GM18520 (cell line): ENCODE results near the gene TNNT3.
"Not testable (repeated sequence)": the region's sequence is repeated elsewhere in the genome, so short reads cannot be mapped to it uniquely, and the experiment has no call there.

ENCODE experiments used
- ATAC-seq: cut with Tn5 transposase; IDR thresholded peaks from one replicate; pipeline ENCODE4 v1.9.1; 2021; ENCODE audit not compliant: unreplicated experiment

The TNNT3 gene

GRCh38 chr11:1932681-1933080 is 13.2 kb downstream of the TNNT3 start:
- ATAC-seq: no peak

- no peak for ATAC-seq
Observed at GRCh38 chr11:1933416-1934334, 14.2 kb downstream of the TNNT3 start.

DNA sequence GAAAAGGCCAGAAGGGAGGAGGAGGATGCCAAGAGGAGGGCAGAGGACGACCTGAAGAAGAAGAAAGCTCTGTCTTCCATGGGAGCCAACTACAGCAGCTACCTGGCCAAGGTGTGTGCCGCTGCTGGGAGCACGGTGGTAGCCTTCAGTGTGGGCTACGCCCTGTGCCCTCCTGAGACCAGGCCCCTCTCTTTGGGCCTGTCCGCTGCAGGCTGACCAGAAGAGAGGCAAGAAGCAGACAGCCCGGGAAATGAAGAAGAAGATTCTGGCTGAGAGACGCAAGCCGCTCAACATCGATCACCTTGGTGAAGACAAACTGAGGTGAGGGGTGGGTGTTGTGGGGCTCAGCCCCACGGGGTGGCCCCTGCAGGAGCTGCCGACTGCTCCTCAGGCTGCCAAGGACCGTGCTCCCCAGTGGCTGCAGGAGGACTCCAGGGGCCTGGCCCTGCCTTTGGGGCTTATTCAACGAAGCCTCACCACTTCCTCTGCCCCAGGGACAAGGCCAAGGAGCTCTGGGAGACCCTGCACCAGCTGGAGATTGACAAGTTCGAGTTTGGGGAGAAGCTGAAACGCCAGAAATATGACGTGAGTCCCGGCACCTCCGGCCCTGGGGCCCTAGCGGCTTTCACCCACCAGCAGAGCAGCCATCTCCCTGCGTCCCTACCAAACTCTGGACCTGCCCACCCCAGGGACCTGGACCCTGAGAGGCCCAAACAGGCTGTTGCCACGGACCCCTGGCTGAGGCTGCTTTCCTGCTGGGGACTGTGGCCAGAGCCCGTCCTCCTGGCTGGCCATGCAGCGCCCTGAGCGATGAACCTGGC is 15.0 kb downstream of the TNNT3 start:
- ATAC-seq: no peak

DNA sequence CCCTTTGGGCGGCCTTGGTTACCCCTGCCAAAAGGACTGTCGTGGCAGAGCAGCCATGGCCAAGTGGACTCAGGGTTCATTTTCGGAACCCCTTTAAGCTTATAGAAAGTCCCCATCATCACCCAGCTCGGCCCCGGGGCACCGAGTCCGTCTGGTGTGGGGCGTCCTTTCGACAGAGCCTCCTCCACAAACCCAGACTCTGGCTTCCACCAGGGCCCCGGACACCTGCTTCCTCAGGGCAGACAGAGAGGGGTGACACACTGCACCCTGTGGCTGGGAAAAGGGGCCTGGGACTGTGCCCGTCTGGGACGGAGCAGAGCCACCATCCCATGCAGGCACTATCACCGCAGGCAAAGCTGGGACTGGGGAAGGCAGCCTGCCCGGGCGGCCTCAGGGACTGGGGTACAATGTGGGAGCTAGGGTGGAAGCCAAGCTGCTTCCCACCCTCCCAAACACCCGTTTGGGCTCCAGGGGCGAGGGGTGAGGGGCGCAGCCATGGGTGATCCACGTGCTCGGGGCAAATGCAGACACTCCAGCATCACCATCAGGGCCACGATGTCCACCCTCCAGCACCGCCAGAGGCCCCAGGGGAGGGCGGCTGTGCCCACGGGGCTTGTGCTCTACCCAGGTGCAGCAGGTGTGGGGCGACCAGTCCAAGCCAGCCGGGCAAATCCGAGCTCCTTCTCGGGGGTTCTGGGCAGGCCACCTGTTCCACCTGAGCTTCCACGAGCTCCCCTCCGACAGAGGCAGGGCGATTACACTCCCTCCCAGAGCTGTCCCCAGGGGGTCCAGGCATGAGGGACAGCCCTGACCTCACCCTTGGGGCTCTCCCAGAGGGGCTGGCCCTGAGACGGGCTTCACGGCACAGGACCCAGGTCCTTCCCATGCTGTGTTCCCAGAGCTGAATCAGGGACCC is 15.9 kb downstream of the TNNT3 start:
- no peak for ATAC-seq

- no peak for ATAC-seq
Observed at GRCh38 chr11:1936072-1936780, 16.7 kb downstream of the TNNT3 start.

GRCh38 chr11:1936781-1937615 is 17.5 kb downstream of the TNNT3 start:
- ATAC-seq: no peak

DNA sequence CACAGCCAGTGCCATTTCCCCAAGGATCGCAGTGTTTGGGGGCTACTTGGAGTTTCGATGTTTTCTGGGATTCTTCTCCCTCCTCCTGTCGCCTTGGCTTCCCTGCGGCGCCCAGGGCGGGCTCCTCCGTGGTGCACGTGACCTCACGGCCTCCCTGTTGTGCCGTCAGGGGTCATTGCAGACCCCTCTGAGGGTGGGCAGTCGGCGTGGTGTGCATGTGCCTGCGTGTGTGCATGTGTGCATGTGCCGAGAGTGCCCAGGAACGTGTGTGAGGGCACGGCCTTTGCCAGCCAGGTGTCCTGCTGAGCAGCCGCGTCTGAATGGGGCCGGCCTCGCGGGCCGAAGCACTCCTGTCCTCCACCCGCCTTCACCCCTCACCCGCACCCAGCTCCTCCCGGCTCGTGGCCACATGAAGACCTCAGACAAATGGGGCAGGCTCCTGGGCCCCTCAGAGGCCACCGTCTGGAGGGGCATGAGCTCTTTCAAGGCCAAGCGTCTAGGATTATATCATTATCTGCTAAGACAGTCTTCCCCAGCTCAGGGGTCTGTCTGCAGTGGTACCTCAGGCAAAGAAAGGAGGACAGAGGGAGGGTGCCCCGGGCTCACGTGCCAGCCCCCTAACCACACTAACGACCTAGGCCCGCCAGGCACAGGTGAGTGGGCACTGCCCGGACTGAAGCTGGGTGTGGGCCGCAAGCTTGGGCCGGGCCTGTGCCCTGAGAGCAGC is 18.3 kb downstream of the TNNT3 start:
- ATAC-seq: no peak

GRCh38 chr11:1938343-1939005 is 19.0 kb downstream of the TNNT3 start:
- no peak for ATAC-seq

DNA sequence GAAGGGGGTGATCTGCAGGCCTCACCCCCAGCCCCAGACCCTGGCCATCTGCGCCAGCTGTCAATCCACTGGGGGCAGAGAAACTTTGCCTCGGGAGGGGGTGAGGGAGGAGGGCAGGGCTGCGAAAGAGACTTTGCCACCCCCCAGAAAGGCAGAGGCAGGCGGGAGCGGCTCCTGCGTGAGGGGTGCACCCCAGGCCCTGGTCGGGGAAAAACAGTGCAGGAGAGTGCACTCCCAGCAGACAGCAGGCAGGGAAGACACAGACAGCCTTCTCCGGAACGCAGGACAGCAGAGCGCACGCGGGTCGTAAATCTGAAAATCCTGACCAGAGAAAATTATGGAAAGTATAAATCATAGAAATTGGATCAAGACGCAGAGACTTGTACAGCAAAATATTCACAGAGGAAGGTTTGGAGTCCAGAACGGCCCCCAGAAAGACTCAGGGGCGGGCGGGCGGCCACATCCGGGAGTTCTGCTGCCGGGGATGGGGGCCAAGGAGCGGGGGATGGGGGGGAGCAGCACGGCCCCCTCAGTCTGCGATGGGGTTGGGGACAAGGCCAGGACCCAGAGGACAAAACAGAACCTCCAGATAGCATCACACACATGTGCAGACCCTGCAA is 19.6 kb downstream of the TNNT3 start:
- no peak for ATAC-seq

GRCh38 chr11:1939788-1940187 is 20.3 kb downstream of the TNNT3 start:
- not testable (repeated sequence) for ATAC-seq

DNA sequence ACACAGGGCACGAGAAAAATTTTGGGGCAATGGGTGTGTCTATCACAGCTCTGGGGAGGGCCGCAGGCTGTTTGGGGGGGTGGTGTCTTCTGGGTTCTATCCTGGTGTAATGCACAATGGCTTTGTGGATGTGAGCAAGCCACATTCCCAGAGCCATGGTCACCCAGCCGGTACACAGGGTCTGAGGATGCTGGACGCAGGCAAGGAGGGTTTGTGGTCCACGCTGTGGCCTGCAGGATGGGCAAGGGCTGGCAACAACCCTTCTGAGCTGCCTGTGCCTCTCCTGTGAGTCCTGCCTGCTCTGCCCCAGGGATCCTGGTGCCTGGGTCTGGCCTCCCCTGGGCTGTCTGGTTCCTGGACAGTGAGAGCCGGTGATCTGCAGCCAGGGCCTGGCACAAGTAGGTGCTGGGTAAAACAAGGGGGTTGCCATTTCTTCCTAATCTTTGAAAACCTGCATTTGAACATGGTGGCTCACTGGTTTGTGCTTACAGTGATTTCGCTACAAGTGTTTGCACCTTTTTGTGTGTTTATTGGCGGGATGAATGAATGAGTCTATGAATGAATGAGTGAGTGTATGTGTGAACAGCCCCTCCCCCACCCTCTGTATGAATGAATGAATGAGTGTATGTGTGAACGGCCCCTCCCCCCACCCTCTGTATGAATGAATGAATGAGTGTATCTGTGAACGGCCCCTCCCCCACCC is 23.2 kb downstream of the TNNT3 start:
- no peak for ATAC-seq

DNA sequence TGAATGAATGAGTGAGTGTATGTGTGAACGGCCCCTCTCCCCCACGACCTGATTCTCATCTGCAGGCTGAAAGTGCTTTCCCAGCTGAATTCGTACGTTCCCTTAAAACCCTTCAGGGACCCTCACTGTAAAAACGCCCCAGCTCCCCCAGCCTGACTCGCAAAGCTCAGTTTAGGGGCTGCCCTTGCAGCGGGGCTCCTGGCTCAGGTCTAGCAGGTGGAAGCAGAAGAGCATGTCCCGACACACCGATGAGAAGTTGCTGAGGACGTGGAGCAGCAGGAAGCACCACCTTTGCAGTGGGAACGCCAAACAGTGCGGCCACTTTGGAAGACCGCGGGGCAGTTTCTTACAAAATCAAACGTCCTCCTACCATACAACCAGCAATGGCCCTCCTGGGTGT is 24.1 kb downstream of the TNNT3 start:
- no peak for ATAC-seq

DNA sequence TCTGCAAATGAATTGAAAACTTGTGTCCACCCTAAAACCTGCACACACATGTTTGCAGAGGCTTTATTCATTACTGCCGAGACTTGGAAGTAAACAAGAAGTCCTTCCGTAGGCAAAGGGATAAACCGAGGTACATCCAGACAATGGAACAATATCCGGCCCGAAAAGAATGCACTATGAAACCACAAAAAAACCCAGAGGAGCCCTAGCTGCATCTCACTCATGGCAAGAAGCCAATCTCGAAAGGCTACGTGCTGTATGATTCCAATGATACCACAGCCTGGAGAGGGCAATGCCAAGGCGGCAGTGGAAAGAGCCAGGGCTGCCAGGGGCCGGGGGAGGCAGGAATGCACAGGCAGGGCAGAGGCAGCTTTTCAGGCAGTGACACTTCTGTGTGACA is 24.5 kb downstream of the TNNT3 start:
- no peak for ATAC-seq

- no peak for ATAC-seq
Observed at GRCh38 chr11:1946812-1947484, 27.4 kb downstream of the TNNT3 start, which contains the start of gene MRPL23. Gene MRPL23, plus strand, starts transcription at chr11:1947332. Its CDS starts 31 bp downstream, at chr11:1947363.

DNA sequence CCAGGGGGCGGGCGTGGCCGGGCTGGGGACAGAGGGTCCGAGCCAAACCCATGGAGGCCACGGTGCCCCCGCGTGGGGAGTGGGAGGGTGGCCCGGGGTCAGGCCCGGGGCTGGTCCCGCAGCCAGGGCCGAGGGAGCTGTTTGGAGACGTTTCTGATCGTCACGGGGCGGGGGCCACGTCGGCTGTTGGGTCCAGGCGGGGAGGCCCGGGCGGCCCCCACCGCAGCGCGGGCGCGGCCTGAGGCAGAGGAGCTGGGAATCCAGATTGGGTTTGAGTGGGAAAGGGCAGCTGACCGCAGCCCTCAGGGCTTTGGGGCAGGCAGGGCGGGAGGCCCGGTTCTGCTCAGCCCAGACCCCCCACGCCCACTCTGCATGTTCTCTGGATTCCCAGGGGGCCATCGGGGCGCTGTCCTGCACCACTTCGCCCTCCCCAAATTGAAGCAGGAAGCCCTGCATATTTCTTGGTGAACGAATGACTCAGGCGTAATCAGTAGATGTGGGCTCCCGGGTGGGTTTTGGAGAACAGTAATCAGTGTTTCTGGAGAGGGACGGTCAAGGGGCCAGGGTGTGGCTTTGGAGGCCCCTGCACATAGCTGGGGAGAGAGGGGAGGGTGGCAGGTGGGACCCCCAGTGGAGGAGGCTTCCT is 28.2 kb downstream of the TNNT3 start:
- no peak for ATAC-seq

GRCh38 chr11:1948389-1948788 is 28.9 kb downstream of the TNNT3 start:
- no peak for ATAC-seq
